SK-N-DZ (cell line): Measurements from ENCODE around the gene EPS8.
"Not testable (repeated sequence)": the region's sequence is repeated elsewhere in the genome, so short reads cannot be mapped to it uniquely, and the experiment has no call there.

ENCODE experiments used
- DNase-seq: peaks from one replicate; pipeline ENCODE4 v3.0.0-alpha.2; 2015; ENCODE audit warnings: low spot score

Gene EPS8

GRCh38 chr12:15800278-15800677 is 11.1 kb upstream of the EPS8 start:
- DNase-seq: no peak

GRCh38 chr12:15797818-15798217 is 8.6 kb upstream of the EPS8 start:
- DNase-seq: no peak

GRCh38 chr12:15796493-15797141 is 7.4 kb upstream of the EPS8 start:
- DNase-seq: no peak

GRCh38 chr12:15794836-15795235 is 5.6 kb upstream of the EPS8 start:
- no peak for DNase-seq

GRCh38 chr12:15794196-15794595 is 5.0 kb upstream of the EPS8 start:
- no peak for DNase-seq

GRCh38 chr12:15788233-15789219 is 662 bp downstream of the EPS8 start:
- no peak for DNase-seq

GRCh38 chr12:15787778-15788177 is 1.4 kb downstream of the EPS8 start:
- DNase-seq: no peak

GRCh38 chr12:15786772-15787171 is 2.4 kb downstream of the EPS8 start:
- no peak for DNase-seq

- DNase-seq: no peak
Observed at GRCh38 chr12:15783288-15783687, 5.9 kb downstream of the EPS8 start.

- no peak for DNase-seq
Observed at GRCh38 chr12:15782667-15783066, 6.5 kb downstream of the EPS8 start.

- no peak for DNase-seq
Observed at GRCh38 chr12:15779925-15780324, 9.3 kb downstream of the EPS8 start.

GRCh38 chr12:15778126-15778525 is 11.1 kb downstream of the EPS8 start:
- DNase-seq: no peak

GRCh38 chr12:15777355-15778012 is 11.7 kb downstream of the EPS8 start:
- DNase-seq: no peak

GRCh38 chr12:15776532-15776931 is 12.7 kb downstream of the EPS8 start:
- DNase-seq: no peak

GRCh38 chr12:15774819-15775218 is 14.4 kb downstream of the EPS8 start:
- no peak for DNase-seq

GRCh38 chr12:15772405-15773018 is 16.7 kb downstream of the EPS8 start:
- DNase-seq: peak; percentile 22

- DNase-seq: no peak
Observed at GRCh38 chr12:15770581-15770980, 18.6 kb downstream of the EPS8 start.

- no peak for DNase-seq
Observed at GRCh38 chr12:15770021-15770420, 19.2 kb downstream of the EPS8 start.

GRCh38 chr12:15769586-15769985 is 19.6 kb downstream of the EPS8 start:
- no peak for DNase-seq

GRCh38 chr12:15767301-15767700 is 21.9 kb downstream of the EPS8 start:
- DNase-seq: no peak

- DNase-seq: no peak
Observed at GRCh38 chr12:15763328-15763727, 25.9 kb downstream of the EPS8 start.

- not testable (repeated sequence) for DNase-seq
Observed at GRCh38 chr12:15762162-15762561, 27.0 kb downstream of the EPS8 start.
